Activated B cell treated with CpG ODN at 0.5 μM for 24 hours (primary cell): Measurements from ENCODE around the gene CMIP. TPM values are rescaled to one million over a fixed set of nuclear protein-coding genes. Genes with fewer than 3 reads are reported as not detected.

Source experiments
- ATAC-seq: fragments of 200-7000 bp; cut with Tn5 transposase; one replicate; pipeline ENCODE4 v1.10.0; 2021; ENCODE audit warnings: low read depth, mild to moderate bottlenecking, moderate library complexity
- CTCF ChIA-PET: fragments of 350-600 bp; sonication (Branson Sonifier 250); formaldehyde crosslinking; loops from one replicate; lab custom pipeline; 2021; ENCODE audit warnings: antibody characterized with exemption; lab: Charles Lee
- POLR2A ChIA-PET: fragments of 350-600 bp; sonication (Branson Sonifier 250); formaldehyde crosslinking; loops from one replicate; lab custom pipeline; 2021; ENCODE audit warnings: antibody characterized with exemption; lab: Charles Lee
- DNase-seq: peaks from one replicate; pipeline ENCODE4 v3.0.0; 2022
- H3K27ac Mint-ChIP-seq: one replicate; pipeline ENCODE4 v1.8.0; 2020; ENCODE audit warnings: mixed read lengths
- H3K27me3 Mint-ChIP-seq: one replicate; pipeline ENCODE4 v1.8.0; 2021; ENCODE audit warnings: mixed read lengths
- H3K36me3 Mint-ChIP-seq: one replicate; pipeline ENCODE4 v1.8.0; 2021; ENCODE audit warnings: low read depth, mixed read lengths
- H3K4me1 Mint-ChIP-seq: one replicate; pipeline ENCODE4 v1.8.0; 2021; ENCODE audit warnings: mixed read lengths
- H3K4me3 Mint-ChIP-seq: one replicate; pipeline ENCODE4 v1.8.0; 2020; ENCODE audit warnings: mild to moderate bottlenecking, mixed read lengths
- H3K9me3 Mint-ChIP-seq: one replicate; pipeline ENCODE4 v1.8.0; 2020; ENCODE audit warnings: mixed read lengths
- CTCF ChIP-seq: fragments of 200-600 bp; IDR thresholded peaks from one replicate; pipeline ENCODE4 v1.8.0; 2022; ENCODE audit warnings: antibody characterized with exemption, mild to moderate bottlenecking
- intact Hi-C: fragments of 100-400 bp; cut with micrococcal nuclease; formaldehyde crosslinking; loops from one replicate; pipeline ENCODE4 v1.15.1; 2024
- total RNA-seq: library from RNA; stranded (reverse); gene quantifications from 2 replicates; pipeline ENCODE4 v1.2.3, GENCODE V29; 2022

Gene CMIP
- total RNA-seq, 1 donor from 2014 or later, result 76.3 TPM

DNA sequence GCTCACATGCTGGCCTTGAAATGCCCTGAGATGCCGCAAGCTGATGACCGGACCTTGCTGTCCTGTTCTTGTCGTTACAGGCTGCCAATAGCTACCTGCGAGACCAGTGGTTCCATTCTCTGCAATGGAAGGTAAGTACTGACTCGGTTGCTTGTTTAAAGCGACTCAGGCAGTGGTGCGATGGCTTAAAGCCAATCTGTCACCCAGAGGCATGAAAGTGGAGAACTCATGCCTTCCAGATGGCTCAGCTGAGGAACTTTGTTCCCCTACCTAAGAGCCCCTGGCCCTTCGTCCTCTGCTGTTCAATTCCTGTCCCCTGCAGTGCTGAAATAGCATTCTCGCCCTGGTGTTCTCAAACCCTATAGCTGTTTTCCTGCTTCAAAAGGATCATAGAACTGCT lies 176.2 kb downstream of the CMIP start:
- DNase-seq, result no peak
- POLR2A ChIA-PET, result no interaction called here
- no peak overlapping the region for H3K27ac Mint-ChIP-seq
- ATAC-seq, result no peak
- CTCF ChIA-PET, result interaction anchor here (0.6 to 3.1 kb wide), 3 partner anchors 74 to 217 kb away, joined by 3 to 25 read pairs (median 8); no protein-coding TSS in a partner anchor
- H3K4me1 Mint-ChIP-seq, result peaks cover 19% of the 10 kb centered on the region
- peaks cover 60% of the 10 kb centered on the region for H3K36me3 Mint-ChIP-seq
- no peak overlapping the region for H3K4me3 Mint-ChIP-seq
- no peak for TF ChIP-seq CTCF
- H3K9me3 Mint-ChIP-seq, result no peaks in the 10 kb centered on the region
- intact Hi-C loops, result no loop called here
- H3K27me3 Mint-ChIP-seq, result no peaks in the 10 kb centered on the region

GRCh38 chr16:81621496-81621895 lies 176.9 kb downstream of the CMIP start:
- intact Hi-C loops, result no loop called here

DNA sequence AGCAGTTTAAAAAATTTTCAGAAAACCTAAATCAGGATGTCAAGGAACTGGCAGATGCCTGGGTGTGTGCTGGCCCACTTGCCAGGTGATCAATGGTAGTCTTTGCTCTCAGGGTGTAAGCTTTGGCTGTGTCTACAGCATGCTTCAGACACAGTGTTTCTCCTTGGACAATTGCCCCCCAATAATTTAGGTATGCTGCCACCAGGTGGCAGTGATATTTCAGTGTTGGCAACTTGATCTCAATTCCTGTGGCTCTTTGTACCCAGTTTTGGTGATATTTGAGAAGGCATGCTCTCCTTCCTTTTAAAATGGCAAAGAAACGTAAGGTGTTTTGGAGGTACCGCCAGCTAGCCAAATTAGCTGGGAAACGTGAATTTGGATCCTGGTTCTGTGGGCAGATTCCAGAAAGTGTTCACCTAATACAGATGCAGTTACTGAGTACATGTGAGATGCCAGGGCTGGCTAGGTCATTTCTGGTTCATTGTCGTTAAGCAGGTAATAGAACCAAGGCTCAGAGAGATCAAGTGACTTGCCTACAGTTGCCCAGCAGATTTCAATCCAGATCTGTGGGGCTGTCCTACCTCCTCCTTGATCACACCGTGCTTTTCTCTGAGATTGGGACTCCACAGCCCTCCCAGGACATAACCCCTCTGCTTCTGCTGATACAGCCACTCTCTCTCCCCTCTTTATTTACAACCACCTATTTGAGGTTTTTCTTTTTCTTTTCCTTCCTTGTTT lies 178.9 kb downstream of the CMIP start:
- intact Hi-C loops, result loop anchor here (1.0 to 2.0 kb wide), 5 partner anchors 100 to 251 kb away; no protein-coding TSS in a partner anchor
- POLR2A ChIA-PET, result no interaction called here
- Mint-ChIP-seq H3K4me1 (peaks cover 17% of the 10 kb centered on the region), H3K36me3 (peaks cover 47% of the 10 kb centered on the region), H3K27me3 (no peaks in the 10 kb centered on the region), H3K9me3 (no peaks in the 10 kb centered on the region), H3K27ac (no peak overlapping the region), H3K4me3 (no peak overlapping the region)
- peak; percentile 41 for ATAC-seq
- DNase-seq, result no peak
- CTCF ChIA-PET, result interaction anchor here (1.2 to 3.1 kb wide), 10 partner anchors 99 to 607 kb away, joined by 3 to 25 read pairs (median 6); no protein-coding TSS in a partner anchor
- no peak for TF ChIP-seq CTCF

More at GRCh38 chr16:81621496-81621895, 176.9 kb downstream of the CMIP start:
- H3K27ac Mint-ChIP-seq, result no peak overlapping the region
- no peaks in the 10 kb centered on the region for H3K9me3 Mint-ChIP-seq
- ATAC-seq (no peak), DNase-seq (no peak)
- no peak for TF ChIP-seq CTCF
- no peaks in the 10 kb centered on the region for H3K27me3 Mint-ChIP-seq
- H3K4me3 Mint-ChIP-seq, result no peak overlapping the region
- peaks cover 19% of the 10 kb centered on the region for H3K4me1 Mint-ChIP-seq
- ChIA-PET CTCF (interaction anchor here (0.6 to 3.1 kb wide), 5 partner anchors 74 to 218 kb away, joined by 3 to 25 read pairs (median 3); no protein-coding TSS in a partner anchor), POLR2A (interaction anchor here (0.6 kb wide), 2 partner anchors 153 to 169 kb away, joined by 4 to 6 read pairs; no protein-coding TSS in a partner anchor)
- peaks cover 60% of the 10 kb centered on the region for H3K36me3 Mint-ChIP-seq

DNA sequence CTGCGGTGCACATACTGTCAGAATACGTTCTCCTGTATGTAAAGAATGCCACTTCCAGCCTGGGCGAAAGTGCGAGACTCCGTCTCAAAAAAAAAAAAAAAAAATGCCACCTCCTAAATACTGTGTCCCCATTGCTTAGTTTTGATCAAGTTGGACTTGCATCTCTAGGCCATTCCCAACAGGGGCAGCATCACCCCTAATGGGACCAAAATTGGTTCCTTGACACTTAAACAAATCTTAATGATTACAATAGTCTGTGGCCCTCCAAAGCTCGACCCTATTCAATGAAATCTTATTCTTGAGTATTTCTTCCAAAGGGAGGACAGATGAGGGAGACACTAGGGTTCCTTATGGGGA lies 179.8 kb downstream of the CMIP start:
- Mint-ChIP-seq H3K4me1 (peaks cover 18% of the 10 kb centered on the region), H3K9me3 (no peaks in the 10 kb centered on the region), H3K27ac (no peak overlapping the region), H3K4me3 (no peak overlapping the region), H3K36me3 (peaks cover 42% of the 10 kb centered on the region), H3K27me3 (no peaks in the 10 kb centered on the region)
- DNase-seq (no peak), ATAC-seq (no peak)
- ChIA-PET POLR2A (no interaction called here), CTCF (interaction anchor here (1.0 to 2.2 kb wide), 4 partner anchors 218 to 261 kb away, joined by 3 to 9 read pairs (median 5); no protein-coding TSS in a partner anchor)
- no peak for TF ChIP-seq CTCF
- intact Hi-C loops, result no loop called here

GRCh38 chr16:81624760-81625543 lies 180.3 kb downstream of the CMIP start:
- Mint-ChIP-seq H3K36me3 (peaks cover 39% of the 10 kb centered on the region), H3K4me3 (no peak overlapping the region), H3K4me1 (peaks cover 18% of the 10 kb centered on the region), H3K27me3 (no peaks in the 10 kb centered on the region), H3K27ac (no peak overlapping the region), H3K9me3 (no peaks in the 10 kb centered on the region)
- TF ChIP-seq CTCF, result no peak
- ChIA-PET CTCF (interaction anchor here (1.0 to 2.2 kb wide), 3 partner anchors 219 to 259 kb away, joined by 3 to 9 read pairs (median 4); no protein-coding TSS in a partner anchor), POLR2A (no interaction called here)
- ATAC-seq (peak; percentile 79), DNase-seq (no peak)
- intact Hi-C loops, result no loop called here
